ENCODE data around the gene C3orf33.
"Not testable (repeated sequence)": the region's sequence is repeated elsewhere in the genome, so short reads cannot be mapped to it uniquely, and the experiment has no call there.

C3orf33 gene

GRCh38 chr3:155805802-155806618, at the start of gene C3orf33:
TSS of gene C3orf33 (minus strand) at chr3:155806278. CDS start at chr3:155806252, 26 bp downstream.
- DNase-seq: peak; percentile 36

GRCh38 chr3:155854141-155854940, 48.3 kb upstream of the C3orf33 start, which contains the start of gene SLC33A1:
TSS of gene SLC33A1 (minus strand) at chr3:155854427. CDS start at chr3:155853997, 430 bp downstream.
- DNase-seq: peak; percentile 99

- no peak for DNase-seq
Observed at GRCh38 chr3:155853214-155854140, 47.4 kb upstream of the C3orf33 start.

- DNase-seq: no peak
Observed at GRCh38 chr3:155852341-155852740, 46.3 kb upstream of the C3orf33 start.

DNA sequence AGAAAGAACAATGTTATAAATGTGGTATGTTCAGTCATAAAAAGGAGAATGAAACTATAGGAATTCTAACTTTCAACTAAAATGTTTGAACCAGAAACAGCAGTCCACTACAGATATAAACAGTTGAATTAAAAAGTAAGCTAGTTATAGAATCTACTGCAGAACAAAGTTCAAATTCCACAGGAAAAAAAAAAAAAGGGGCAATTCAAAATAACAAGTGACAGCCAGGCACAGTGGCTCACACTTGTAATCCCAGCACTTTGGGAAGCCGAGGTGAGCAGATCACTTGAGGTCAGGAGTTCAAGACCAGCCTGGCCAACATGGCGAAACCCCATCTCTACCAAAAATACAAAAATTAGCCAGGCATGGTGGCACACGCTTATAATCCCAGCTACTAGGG, 43.3 kb upstream of the C3orf33 start:
- not testable (repeated sequence) for DNase-seq

DNA sequence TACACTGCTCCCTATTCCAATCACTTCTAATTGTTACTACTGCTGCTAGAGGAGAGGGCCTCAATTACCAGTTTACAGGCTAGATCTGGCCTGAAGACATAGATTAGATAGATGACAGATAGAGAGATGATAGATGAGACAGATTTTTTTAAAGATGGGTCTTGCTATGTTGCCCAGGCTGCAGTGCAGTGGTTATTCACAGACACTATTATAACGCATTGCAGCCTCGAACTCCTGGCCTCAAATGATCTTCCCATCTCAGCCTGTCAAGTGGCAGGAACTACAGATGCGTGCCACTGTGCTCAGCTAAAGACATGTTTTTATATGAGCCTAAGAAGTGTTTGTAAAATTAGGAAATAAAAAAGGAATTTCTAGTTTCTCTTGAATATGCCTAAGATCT, 41.9 kb upstream of the C3orf33 start:
- no peak for DNase-seq

DNA sequence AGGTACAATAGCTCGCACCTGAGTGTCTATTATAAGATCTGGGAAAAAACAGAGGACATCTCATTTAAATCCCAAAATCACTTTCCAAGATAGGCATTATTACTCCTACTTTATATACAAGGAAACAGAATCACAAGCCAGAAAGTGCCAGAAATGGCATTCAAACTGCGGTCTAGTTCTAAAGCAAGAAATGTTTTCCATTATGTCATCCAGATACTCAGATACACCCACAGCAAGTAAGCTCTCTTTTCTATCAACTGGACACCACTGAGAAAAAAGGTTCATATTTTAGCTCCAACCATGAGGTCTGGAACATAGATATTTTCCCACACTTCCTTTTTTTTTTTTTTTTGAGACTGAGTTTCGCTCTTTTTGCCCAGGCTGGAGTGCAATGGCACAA, 40.0 kb upstream of the C3orf33 start:
- no peak for DNase-seq

DNA sequence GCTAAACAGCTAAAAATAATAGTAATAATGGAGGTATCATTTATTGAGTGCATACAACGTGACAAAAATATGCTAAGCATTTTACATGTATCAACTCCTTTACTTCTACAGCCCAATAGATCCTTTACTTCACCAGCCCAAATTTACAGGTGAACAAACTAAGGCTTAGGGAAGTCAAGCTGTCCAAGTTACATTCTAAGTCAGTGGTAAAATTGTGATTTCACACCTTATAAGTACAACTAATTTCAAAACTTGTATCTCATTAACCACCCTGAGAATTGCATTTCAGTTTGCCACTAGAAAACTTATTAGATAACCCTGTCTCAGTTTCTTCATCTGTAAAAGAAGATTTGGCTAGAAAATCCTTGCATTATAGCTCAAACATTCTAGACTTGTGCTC, 37.5 kb upstream of the C3orf33 start:
- DNase-seq: no peak

DNA sequence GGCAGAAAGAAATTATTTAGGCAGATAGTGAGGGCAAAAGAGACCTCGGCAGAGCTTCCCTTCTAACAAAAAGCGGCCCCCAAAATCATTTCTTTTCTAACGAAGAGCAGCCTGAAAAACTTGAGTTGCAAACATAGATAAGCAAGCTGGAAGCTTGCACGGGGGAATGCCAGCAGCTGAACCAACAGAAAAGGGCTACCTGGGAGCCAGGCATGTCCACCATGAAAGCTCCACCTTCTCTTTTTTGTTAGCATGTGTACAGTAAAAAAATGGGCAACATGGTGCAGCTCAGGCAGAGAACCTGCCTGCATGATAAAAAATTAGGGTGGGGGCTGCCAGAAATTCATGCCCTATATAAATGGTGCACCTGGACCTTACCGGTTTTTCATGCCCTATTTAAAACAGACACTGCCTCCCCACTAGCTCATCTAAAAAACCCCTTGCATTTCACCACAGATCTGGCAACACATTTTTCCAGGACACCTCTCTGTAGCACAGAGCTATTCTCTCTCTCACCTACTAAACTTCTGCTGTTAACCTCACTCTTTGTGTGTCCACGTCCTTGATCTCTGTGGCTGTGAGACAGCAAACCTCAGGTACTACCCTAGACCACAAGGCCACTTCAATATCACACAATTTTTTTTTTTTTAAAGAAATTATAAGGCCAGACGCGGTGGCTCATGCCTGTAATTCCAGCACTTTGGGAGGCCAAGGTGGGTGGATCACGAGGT, 29.4 kb upstream of the C3orf33 start:
- no peak for DNase-seq

GRCh38 chr3:155828490-155829098, 22.5 kb upstream of the C3orf33 start:
- not testable (repeated sequence) for DNase-seq

GRCh38 chr3:155815030-155815545, 9.0 kb upstream of the C3orf33 start:
- DNase-seq: no peak

DNA sequence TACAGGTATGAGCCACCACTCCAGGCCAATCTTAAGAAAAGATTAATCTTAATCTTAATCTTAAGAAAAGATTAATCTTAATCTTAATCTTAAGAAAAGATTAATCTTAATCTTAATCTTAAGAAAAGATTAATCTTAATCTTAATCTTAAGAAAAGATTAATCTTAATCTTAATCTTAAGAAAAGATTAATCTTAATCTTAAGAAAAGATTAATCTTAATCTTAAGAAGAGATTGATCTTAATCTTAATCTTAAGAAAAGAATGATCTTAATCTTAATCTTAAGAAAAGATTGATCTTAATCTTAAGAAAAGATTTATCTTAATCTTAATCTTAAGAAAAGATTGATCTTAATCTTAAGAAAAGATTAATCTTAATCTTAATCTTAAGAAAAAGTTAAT, 7.1 kb upstream of the C3orf33 start:
- not testable (repeated sequence) for DNase-seq

DNA sequence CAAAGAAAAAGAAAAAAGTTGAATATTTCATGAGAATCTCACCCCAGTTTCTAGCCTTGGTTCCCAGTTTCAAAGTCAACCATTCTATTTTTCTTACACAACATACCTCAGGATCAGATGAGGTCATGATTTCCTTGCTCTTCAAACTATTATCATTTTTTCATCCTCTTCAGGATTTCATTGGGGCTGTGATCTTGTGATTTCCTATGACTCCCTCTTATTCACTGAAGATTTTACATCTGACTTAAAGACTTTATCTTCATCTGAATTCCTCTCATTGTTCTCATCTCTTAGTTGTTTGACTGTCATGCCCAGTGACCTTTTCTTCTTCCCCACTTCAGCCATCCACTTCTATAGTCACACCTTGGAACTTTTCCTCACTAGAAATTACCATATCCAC, 3.1 kb upstream of the C3orf33 start:
- DNase-seq: no peak

DNA sequence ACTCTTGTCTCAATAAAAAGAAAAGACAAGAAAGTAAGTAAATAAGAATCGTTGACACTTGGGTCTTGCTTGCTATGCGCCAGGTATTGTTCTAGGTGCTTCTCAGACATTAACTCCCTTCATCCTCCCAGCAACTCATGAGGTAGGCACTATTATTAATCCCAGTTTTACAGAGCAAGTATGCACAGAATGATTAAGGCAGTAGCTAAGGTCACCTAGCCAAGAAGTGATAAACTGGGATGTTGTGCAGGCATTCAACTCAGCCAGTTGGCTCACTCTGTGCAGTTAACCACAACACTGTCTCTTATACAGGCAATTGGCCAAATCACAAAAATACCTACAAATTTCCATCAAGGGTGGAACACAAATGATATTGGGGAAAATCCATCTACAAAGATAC, 1.7 kb upstream of the C3orf33 start:
- DNase-seq: no peak

GRCh38 chr3:155805204-155805801, 775 bp downstream of the C3orf33 start:
- DNase-seq: no peak

- no peak for DNase-seq
Observed at GRCh38 chr3:155804323-155804722, 1.8 kb downstream of the C3orf33 start.

DNA sequence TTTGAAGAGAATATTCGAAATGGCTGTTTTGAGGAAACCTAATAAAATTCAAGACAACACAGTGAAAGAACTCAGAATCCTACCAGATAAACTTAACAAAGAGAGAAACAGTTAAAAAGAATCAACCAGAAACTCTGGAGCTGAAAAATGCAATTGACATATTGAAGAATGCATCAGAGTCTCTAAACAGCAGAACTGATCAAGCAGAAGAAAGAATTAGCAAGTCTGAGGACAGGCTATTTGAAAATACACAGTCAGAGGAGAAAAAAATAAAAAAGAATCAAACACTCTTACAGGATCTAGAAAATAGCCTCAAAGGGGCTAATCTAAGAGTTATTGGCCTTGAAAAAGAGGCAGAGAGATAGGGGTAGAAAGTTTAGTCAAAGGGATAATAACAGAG, 13.5 kb downstream of the C3orf33 start:
- DNase-seq: no peak

DNA sequence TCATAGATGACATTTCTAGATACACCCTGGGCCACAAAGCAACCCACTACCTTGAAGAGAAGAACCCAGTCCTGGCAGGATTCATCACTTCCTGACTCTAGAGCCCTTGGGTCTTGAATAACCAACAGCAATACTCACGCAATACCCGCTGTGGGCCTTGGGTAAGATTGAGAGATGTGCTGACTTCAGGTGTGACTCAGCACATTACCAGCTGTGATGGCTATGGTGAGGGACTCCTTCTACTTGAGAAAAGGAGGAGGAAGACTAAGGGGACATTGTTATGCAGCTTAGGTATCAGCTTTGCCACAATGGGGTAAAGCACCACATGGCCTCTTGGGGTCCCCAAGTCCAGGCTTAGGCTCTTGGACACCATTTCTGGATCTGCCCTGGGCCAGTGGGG, 14.9 kb downstream of the C3orf33 start:
- DNase-seq: no peak

DNA sequence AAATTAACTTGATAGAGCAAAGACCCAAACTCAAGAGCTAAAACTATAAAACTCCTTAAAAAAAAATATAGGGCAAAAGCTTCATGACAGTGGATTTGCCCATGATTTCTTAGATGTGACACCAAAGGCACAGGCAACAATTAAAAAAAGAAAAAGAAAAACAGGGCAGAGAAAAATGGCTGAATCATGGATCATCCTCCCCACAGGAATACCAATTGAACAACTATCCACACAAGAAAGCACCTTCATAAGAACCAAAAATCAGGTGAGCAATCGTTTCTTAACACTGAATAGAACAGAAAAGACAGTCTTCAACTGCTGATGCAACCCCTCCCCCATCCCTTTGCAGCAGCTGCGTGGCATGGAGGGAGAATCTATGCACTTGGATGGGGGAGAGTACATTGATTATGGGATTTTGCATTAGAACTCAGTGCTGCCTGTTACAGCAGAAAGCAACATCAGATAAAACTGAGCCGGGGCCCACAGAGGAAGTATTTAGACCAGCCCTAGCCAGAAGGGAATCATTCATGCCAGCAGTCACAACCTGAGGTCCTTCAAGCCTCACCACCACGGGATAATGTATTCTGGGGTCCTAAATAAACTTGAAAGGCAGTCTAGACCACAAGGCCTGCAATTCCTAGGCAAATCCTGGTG, 15.7 kb downstream of the C3orf33 start:
- no peak for DNase-seq

DNA sequence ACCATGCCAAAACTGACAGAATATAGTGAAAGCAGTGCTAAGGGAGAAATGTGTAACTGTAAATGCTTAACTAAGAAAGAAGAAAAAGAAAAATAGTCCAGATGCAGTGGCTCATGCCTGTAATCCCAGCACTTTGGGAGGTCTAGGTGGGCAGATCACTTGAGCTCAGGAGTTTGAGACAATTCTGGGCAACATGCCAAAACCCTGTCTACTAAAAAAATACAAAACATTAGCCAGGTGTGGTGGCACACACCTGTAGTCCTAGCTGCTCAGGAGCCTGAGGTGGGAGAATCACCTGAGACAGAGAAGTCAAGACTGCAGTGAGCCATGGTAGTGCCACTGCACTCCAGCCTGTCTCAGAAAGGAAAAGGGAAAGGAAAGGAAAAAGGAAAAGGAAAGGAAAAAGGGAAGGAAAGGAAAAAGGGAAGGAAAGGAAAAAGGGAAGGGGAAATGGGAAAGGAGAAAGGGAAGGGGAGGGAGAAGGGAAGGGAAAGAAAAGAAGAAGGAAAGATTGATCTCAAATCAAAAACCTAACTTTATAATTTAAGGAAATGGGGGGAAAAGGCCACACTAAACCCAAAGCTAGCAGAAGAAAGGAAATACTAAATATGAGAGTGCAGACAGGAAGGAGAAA, 20.3 kb downstream of the C3orf33 start:
- DNase-seq: no peak
